Measurements from ENCODE around the gene OGFOD1.

Gene OGFOD1

DNA sequence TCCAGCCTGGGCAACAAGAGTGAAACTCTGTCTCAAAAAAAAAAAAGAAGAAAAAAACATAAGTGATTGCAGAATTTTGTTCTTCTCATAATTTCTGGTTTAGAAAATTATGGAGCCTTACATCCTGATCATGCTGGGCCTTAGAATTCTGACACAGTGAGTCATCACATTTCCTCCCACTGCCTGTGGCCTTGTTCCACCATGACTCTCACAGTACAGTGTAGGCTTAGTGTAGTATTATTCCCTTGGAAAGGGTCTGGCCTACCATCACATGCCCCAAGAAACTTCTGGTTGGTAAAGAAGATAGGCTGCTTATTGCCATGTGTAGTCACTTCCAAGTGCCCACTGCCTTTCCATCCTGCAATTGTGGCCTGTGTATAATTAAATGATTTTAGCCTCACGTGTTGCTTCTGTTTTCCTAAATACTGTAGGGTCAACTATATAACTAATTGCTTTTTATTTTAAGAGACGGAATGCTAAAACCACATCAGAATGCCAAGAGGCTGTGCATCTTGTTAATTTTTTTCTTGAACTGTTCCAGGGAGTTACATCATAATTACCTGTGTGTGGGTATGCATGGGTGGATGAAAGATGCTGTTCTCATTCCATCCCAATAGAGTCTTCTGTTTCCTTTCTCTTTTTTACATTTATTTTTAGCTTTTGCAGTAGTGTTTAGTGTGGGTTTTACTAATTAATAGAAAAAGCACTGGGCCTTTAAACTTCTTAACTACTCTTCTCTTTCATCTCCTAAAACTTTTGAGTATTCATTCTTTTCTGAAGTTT is 25.9 kb downstream of the OGFOD1 start:
- no peaks in the 10 kb centered on the region for H3K9me2 ChIP-seq (replicated peaks; ENCODE audit: low read depth, low read length)
- no peak overlapping the region for H3K4me3 ChIP-seq (ENCODE audit: low read length, poor library complexity, severe bottlenecking)
- H3K36me3 ChIP-seq (ENCODE audit: insufficient read depth, low read length) = peaks cover 54% of the 10 kb centered on the region; the same call in 1 of the 2 replicates
- no peaks in the 10 kb centered on the region for H4K20me1 ChIP-seq (ENCODE audit: insufficient read depth, low read length, poor library complexity, severe bottlenecking)
- H3K27me3 ChIP-seq (ENCODE audit: insufficient read depth, low read length, poor library complexity, severe bottlenecking) = no peaks in the 10 kb centered on the region
- no peaks in the 10 kb centered on the region for H3F3A ChIP-seq (ENCODE audit: low read depth)
- H3K9ac ChIP-seq (ENCODE audit: low read depth, low read length, poor library complexity, severe bottlenecking) = no peak overlapping the region
- no peaks in the 10 kb centered on the region for H3K79me2 ChIP-seq (ENCODE audit: insufficient read depth, low read length)
- H3K4me1 ChIP-seq (ENCODE audit: insufficient read depth, low read length, poor library complexity, severe bottlenecking) = peaks cover 5% of the 10 kb centered on the region
- TF ChIP-seq EZH2phosphoT487 (IDR thresholded peaks at IDR 0.05; ENCODE audit: borderline replicate concordance) = no peak
- H2AFZ ChIP-seq (ENCODE audit: low read length) = no peak overlapping the region
- no peak overlapping the region for H3K4me2 ChIP-seq (ENCODE audit: low read depth, low read length, poor library complexity, severe bottlenecking)
- no peaks in the 10 kb centered on the region for H3K9me3 ChIP-seq (ENCODE audit: insufficient read depth, low read depth, low read length)

DNA sequence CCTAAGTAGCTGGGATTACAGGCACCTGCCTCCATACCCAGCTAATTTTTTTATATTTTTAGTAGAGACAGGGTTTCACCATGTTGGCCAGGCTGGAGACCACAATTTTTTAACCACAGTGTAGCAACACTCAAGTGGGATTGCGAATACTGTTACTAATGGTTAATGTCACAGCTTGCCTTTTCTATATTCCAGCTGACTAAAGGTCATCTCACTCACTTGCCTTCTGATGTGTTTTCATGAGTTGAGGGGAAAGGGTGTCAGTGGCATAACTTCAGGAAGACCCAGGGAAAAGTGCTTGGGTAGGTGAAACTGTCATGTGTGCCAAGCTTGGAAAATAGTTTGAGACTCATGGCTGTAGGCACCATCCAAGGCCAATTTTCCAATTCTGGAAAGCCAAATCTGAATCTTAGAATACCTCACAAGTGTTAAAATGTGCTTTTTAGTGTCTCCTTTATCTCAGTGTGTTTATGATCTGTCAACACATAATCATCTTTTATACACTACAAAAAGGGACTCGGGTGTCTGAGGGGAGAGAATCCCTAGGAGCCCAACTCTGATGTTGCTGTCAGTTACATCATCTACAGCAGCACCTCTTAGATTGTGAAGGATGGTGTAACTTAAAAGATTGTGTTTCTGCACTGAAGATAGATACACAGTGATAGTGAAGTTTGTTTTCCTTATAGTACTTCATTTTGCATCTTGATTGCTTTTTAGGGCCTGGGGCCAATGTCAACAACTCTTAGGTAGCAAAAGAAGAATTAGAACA is 27.1 kb downstream of the OGFOD1 start:
- no peaks in the 10 kb centered on the region for H3K9me3 ChIP-seq (ENCODE audit: insufficient read depth, low read depth, low read length)
- H3K9ac ChIP-seq (ENCODE audit: low read depth, low read length, poor library complexity, severe bottlenecking) = no peak overlapping the region
- peaks cover 44% of the 10 kb centered on the region; the same call in 1 of the 2 replicates for H3K36me3 ChIP-seq (ENCODE audit: insufficient read depth, low read length)

DNA sequence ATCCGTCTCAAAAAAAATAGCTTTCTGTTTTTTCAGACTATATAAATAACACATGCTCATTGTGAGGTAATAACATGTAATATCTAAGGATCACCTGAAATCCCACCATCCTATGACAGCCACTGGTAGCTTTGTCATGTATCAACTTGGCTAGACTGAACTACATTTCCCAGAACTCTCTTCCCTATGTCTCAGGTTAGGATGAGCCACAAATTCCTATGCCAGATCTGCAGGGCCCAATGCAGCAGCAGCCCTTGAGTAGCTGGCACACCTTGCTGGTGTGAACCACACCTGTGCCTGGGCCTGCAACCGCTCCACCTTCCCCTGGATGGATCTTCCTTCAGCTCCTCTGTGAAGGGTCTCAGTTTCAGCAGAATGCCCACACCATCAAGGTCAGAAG is 28.1 kb downstream of the OGFOD1 start:
- H3K4me1 ChIP-seq (ENCODE audit: insufficient read depth, low read length, poor library complexity, severe bottlenecking) = peaks cover 12% of the 10 kb centered on the region
- H4K20me1 ChIP-seq (ENCODE audit: insufficient read depth, low read length, poor library complexity, severe bottlenecking) = no peaks in the 10 kb centered on the region
- no peak overlapping the region for H3K9ac ChIP-seq (ENCODE audit: low read depth, low read length, poor library complexity, severe bottlenecking)
- TF ChIP-seq EZH2phosphoT487 (IDR thresholded peaks at IDR 0.05; ENCODE audit: borderline replicate concordance) = no peak
- TF ChIP-seq, protein P1, sequence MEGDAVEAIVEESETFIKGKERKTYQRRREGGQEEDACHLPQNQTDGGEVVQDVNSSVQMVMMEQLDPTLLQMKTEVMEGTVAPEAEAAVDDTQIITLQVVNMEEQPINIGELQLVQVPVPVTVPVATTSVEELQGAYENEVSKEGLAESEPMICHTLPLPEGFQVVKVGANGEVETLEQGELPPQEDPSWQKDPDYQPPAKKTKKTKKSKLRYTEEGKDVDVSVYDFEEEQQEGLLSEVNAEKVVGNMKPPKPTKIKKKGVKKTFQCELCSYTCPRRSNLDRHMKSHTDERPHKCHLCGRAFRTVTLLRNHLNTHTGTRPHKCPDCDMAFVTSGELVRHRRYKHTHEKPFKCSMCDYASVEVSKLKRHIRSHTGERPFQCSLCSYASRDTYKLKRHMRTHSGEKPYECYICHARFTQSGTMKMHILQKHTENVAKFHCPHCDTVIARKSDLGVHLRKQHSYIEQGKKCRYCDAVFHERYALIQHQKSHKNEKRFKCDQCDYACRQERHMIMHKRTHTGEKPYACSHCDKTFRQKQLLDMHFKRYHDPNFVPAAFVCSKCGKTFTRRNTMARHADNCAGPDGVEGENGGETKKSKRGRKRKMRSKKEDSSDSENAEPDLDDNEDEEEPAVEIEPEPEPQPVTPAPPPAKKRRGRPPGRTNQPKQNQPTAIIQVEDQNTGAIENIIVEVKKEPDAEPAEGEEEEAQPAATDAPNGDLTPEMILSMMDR (conservative IDR thresholded peaks at IDR 0.05; ENCODE audit: low read length) = no peak
- peaks cover 46% of the 10 kb centered on the region; the same call in 1 of the 2 replicates for H3K36me3 ChIP-seq (ENCODE audit: insufficient read depth, low read length)
- H3F3A ChIP-seq (ENCODE audit: low read depth) = no peaks in the 10 kb centered on the region
- H3K9me3 ChIP-seq (ENCODE audit: insufficient read depth, low read depth, low read length) = no peaks in the 10 kb centered on the region
- H3K4me2 ChIP-seq (ENCODE audit: low read depth, low read length, poor library complexity, severe bottlenecking) = no peak overlapping the region
- H3K79me2 ChIP-seq (ENCODE audit: insufficient read depth, low read length) = no peaks in the 10 kb centered on the region
- no peak overlapping the region for H3K4me3 ChIP-seq (ENCODE audit: low read length, poor library complexity, severe bottlenecking)
- H2AFZ ChIP-seq (ENCODE audit: low read length) = no peak overlapping the region
- no peaks in the 10 kb centered on the region for H3K9me2 ChIP-seq (replicated peaks; ENCODE audit: low read depth, low read length)
- H3K27me3 ChIP-seq (ENCODE audit: insufficient read depth, low read length, poor library complexity, severe bottlenecking) = no peaks in the 10 kb centered on the region

More for the DNA sequence above, 27.1 kb downstream of the OGFOD1 start:
- H3K9me2 ChIP-seq (replicated peaks; ENCODE audit: low read depth, low read length) = no peaks in the 10 kb centered on the region
- no peak overlapping the region for H3K4me2 ChIP-seq (ENCODE audit: low read depth, low read length, poor library complexity, severe bottlenecking)
- no peaks in the 10 kb centered on the region for H3K79me2 ChIP-seq (ENCODE audit: insufficient read depth, low read length)
- H4K20me1 ChIP-seq (ENCODE audit: insufficient read depth, low read length, poor library complexity, severe bottlenecking) = no peaks in the 10 kb centered on the region
- no peak for TF ChIP-seq EZH2phosphoT487 (IDR thresholded peaks at IDR 0.05; ENCODE audit: borderline replicate concordance)
- TF ChIP-seq, protein P1 (conservative IDR thresholded peaks at IDR 0.05; ENCODE audit: low read length) = no peak
- peaks cover 12% of the 10 kb centered on the region for H3K4me1 ChIP-seq (ENCODE audit: insufficient read depth, low read length, poor library complexity, severe bottlenecking)
- H2AFZ ChIP-seq (ENCODE audit: low read length) = no peak overlapping the region
- H3F3A ChIP-seq (ENCODE audit: low read depth) = no peaks in the 10 kb centered on the region
- H3K4me3 ChIP-seq (ENCODE audit: low read length, poor library complexity, severe bottlenecking) = no peak overlapping the region
- H3K27me3 ChIP-seq (ENCODE audit: insufficient read depth, low read length, poor library complexity, severe bottlenecking) = no peaks in the 10 kb centered on the region

All from Loucy (cell line).